DMS 273 (cell line): Measurements from ENCODE around the gene DOCK10.
"Not testable (repeated sequence)": the region's sequence is repeated elsewhere in the genome, so short reads cannot be mapped to it uniquely, and the experiment has no call there.

ENCODE experiments used
- DNase-seq: peaks from one replicate; lab custom pipeline; 2025; ENCODE audit not compliant: unreplicated experiment; lab: John Stamatoyannopoulos, UW

Gene DOCK10

GRCh38 chr2:225041851-225042799, at the start of gene DOCK10:
DOCK10 (minus strand) TSS chr2:225042468; CDS start chr2:225042374, 94 bp downstream.
- DNase-seq = peak; percentile 71

- no peak for DNase-seq
Measured at GRCh38 chr2:225091336-225091735, 49.1 kb upstream of the DOCK10 start.

- DNase-seq = no peak
Measured at GRCh38 chr2:225090746-225091145, 48.5 kb upstream of the DOCK10 start.

- DNase-seq = no peak
Measured at GRCh38 chr2:225086915-225087314, 44.6 kb upstream of the DOCK10 start.

GRCh38 chr2:225086439-225086838, 44.2 kb upstream of the DOCK10 start:
- no peak for DNase-seq

- no peak for DNase-seq
Measured at GRCh38 chr2:225083276-225083675, 41.0 kb upstream of the DOCK10 start.

GRCh38 chr2:225076125-225076524, 33.9 kb upstream of the DOCK10 start:
- no peak for DNase-seq

GRCh38 chr2:225074919-225075681, 32.8 kb upstream of the DOCK10 start:
- peak; percentile 9 for DNase-seq

- DNase-seq = no peak
Measured at GRCh38 chr2:225074366-225074765, 32.1 kb upstream of the DOCK10 start.

GRCh38 chr2:225073198-225073597, 30.9 kb upstream of the DOCK10 start:
- no peak for DNase-seq

- no peak for DNase-seq
Measured at GRCh38 chr2:225072444-225072843, 30.2 kb upstream of the DOCK10 start.

GRCh38 chr2:225070811-225071210, 28.5 kb upstream of the DOCK10 start:
- DNase-seq = no peak

GRCh38 chr2:225069966-225070365, 27.7 kb upstream of the DOCK10 start:
- no peak for DNase-seq

- no peak for DNase-seq
Measured at GRCh38 chr2:225069477-225069876, 27.2 kb upstream of the DOCK10 start.

- no peak for DNase-seq
Measured at GRCh38 chr2:225065882-225066281, 23.6 kb upstream of the DOCK10 start.

GRCh38 chr2:225064928-225065327, 22.7 kb upstream of the DOCK10 start:
- no peak for DNase-seq

- no peak for DNase-seq
Measured at GRCh38 chr2:225064362-225064761, 22.1 kb upstream of the DOCK10 start.

- no peak for DNase-seq
Measured at GRCh38 chr2:225056330-225057073, 14.2 kb upstream of the DOCK10 start.

- no peak for DNase-seq
Measured at GRCh38 chr2:225055714-225056113, 13.4 kb upstream of the DOCK10 start.

GRCh38 chr2:225052703-225053102, 10.4 kb upstream of the DOCK10 start:
- no peak for DNase-seq

- DNase-seq = not testable (repeated sequence)
Measured at GRCh38 chr2:225047502-225047901, 5.2 kb upstream of the DOCK10 start.
